Fibroblast of lung (primary cell): Measurements from ENCODE around the gene SOCS1. TPM values are rescaled to one million over a fixed set of nuclear protein-coding genes. Genes with fewer than 3 reads are reported as not detected.

Experiments used
- DNase-seq, 2 donors: peaks; one replicate each; pipeline versions ENCODE4 v3.0.0 to v3.0.0-alpha.2; 2010; ENCODE audit warnings: low read depth in 2 of 2
- H2AFZ ChIP-seq: 2 replicates; pipeline ENCODE4 v1.5.1; 2012; ENCODE audit warnings: low read length, control low read depth, inconsistent platforms
- H3K27ac ChIP-seq: 2 replicates; pipeline ENCODE4 v1.5.1; 2011; ENCODE audit warnings: low read length, control low read depth; ENCODE audit not compliant: insufficient read depth
- H3K27me3 ChIP-seq: 2 replicates; pipeline ENCODE4 v1.5.1; 2011; ENCODE audit warnings: mild to moderate bottlenecking, low read length; ENCODE audit not compliant: control insufficient read depth, insufficient read depth
- H3K36me3 ChIP-seq: 2 replicates; pipeline ENCODE4 v1.5.1; 2011; ENCODE audit warnings: low read length; ENCODE audit not compliant: control insufficient read depth, insufficient read depth
- H3K4me1 ChIP-seq: 2 replicates; pipeline ENCODE4 v1.5.1; 2011; ENCODE audit warnings: low read length; ENCODE audit not compliant: control insufficient read depth, insufficient read depth; ENCODE audit errors: extremely low read depth
- H3K4me2 ChIP-seq: 2 replicates; pipeline ENCODE4 v1.5.1; 2011; ENCODE audit warnings: low read length, control low read depth; ENCODE audit not compliant: insufficient read depth; ENCODE audit errors: extremely low read depth
- H3K4me3 ChIP-seq, 4 experiments: fragments of 200-600 bp in 1 of 4; sonication (generic) in 1 of 4; replicated peaks in 1 of 4; 2 replicates each; pipeline ENCODE4 v1.5.1; 2011 to 2016; ENCODE audit warnings: low read length in 4 of 4, low read depth in 3 of 4, mild to moderate bottlenecking in 3 of 4, control low read depth in 2 of 4, inconsistent platforms in 1 of 4, mixed read lengths in 1 of 4; ENCODE audit not compliant: insufficient read depth in 1 of 4; ENCODE audit errors: control extremely low read depth in 1 of 4
- H3K79me2 ChIP-seq: 2 replicates; pipeline ENCODE4 v1.5.1; 2012; ENCODE audit warnings: mild to moderate bottlenecking, low read length, inconsistent platforms; ENCODE audit not compliant: control insufficient read depth, insufficient read depth
- H3K9ac ChIP-seq: 2 replicates; pipeline ENCODE4 v1.5.1; 2011; ENCODE audit warnings: mild to moderate bottlenecking, low read length, control low read depth; ENCODE audit not compliant: insufficient read depth
- H3K9me3 ChIP-seq: 2 replicates; pipeline ENCODE4 v1.5.1; 2012; ENCODE audit warnings: low read depth, low read length; ENCODE audit not compliant: control insufficient read depth, insufficient read depth
- H4K20me1 ChIP-seq: 2 replicates; pipeline ENCODE4 v1.5.1; 2011; ENCODE audit warnings: low read length; ENCODE audit not compliant: control insufficient read depth, insufficient read depth; ENCODE audit errors: extremely low read depth
- EZH2 ChIP-seq: IDR thresholded peaks from 2 replicates; pipeline ENCODE4 v1.5.1; 2012; ENCODE audit warnings: low read length, control low read depth, mild to moderate bottlenecking; ENCODE audit errors: missing control alignments
- polyA plus RNA-seq, 2 donors: library from polyadenylated mRNA; depleted of rRNA in 1 of 2; stranded (reverse) in 1 of 2; unstranded in 1 of 2; fragments of >200 nt; gene quantifications; 2 replicates each; pipeline ENCODE4 v1.2.1, GENCODE V29; 2011 to 2012; ENCODE audit warnings: missing spikeins in 1 of 2
- total RNA-seq: library from RNA; depleted of rRNA; stranded (reverse); fragments of >200 nt; gene quantifications from 2 replicates; pipeline ENCODE4 v1.2.1, GENCODE V29; 2014
- TF ChIP-seq, protein P1 (sequence below), 2 donors: IDR thresholded peaks in 1 of 2; conservative IDR thresholded peaks in 1 of 2; 1 replicate in 1 of 2; 2 replicates in 1 of 2; pipeline ENCODE4 v1.5.1; 2011 to 2012; ENCODE audit warnings: low read length in 2 of 2, control low read depth in 1 of 2, inconsistent platforms in 1 of 2, low read depth in 1 of 2, mild to moderate bottlenecking in 1 of 2

The SOCS1 gene
- total and polyA plus RNA-seq, 2 donors (not counting 1 experiment from before 2014, with no cell fraction given) = 17.7 to 21.1 TPM

DNA sequence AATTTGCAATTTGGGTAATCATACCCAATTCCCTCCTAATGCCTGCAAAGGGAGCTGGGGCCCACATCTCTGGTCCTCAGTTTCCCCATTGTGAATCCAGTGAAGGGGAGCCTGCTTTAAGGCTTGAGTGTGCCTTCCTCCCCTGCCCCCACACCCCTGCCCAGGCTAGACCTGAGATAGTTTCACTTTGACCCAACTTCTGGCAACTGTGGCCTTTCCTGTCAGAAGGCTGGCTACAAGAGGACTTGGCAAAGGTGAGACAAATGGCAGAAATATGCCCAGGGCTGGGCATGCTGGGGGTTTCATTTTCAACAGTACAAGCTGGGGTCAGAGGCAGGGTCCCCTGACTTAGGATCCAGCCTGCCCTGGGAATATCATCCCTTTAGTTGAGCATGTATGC, 10.0 kb downstream of the SOCS1 start:
- Histone ChIP-seq H4K20me1 (no peaks in the 10 kb centered on the region), H2AFZ (no peak overlapping the region), H3K9ac (no peak overlapping the region), H3K36me3 (no peaks in the 10 kb centered on the region), H3K4me2 (no peak overlapping the region), H3K27ac (no peak overlapping the region), H3K4me3 (no peak overlapping the region), H3K27me3 (peaks cover 3% of the 10 kb centered on the region), H3K9me3 (no peaks in the 10 kb centered on the region), H3K4me1 (no peaks in the 10 kb centered on the region), H3K79me2 (no peaks in the 10 kb centered on the region)
- DNase-seq = no peak
- no peak for TF ChIP-seq EZH2
- TF ChIP-seq, protein P1, sequence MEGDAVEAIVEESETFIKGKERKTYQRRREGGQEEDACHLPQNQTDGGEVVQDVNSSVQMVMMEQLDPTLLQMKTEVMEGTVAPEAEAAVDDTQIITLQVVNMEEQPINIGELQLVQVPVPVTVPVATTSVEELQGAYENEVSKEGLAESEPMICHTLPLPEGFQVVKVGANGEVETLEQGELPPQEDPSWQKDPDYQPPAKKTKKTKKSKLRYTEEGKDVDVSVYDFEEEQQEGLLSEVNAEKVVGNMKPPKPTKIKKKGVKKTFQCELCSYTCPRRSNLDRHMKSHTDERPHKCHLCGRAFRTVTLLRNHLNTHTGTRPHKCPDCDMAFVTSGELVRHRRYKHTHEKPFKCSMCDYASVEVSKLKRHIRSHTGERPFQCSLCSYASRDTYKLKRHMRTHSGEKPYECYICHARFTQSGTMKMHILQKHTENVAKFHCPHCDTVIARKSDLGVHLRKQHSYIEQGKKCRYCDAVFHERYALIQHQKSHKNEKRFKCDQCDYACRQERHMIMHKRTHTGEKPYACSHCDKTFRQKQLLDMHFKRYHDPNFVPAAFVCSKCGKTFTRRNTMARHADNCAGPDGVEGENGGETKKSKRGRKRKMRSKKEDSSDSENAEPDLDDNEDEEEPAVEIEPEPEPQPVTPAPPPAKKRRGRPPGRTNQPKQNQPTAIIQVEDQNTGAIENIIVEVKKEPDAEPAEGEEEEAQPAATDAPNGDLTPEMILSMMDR (conservative IDR thresholded peaks at IDR 0.05 in 1 of 2, IDR thresholded peaks at IDR 0.05 in 1 of 2; ENCODE audit: low read depth in 1 of 2, low read length in 2 of 2) = no peak

DNA sequence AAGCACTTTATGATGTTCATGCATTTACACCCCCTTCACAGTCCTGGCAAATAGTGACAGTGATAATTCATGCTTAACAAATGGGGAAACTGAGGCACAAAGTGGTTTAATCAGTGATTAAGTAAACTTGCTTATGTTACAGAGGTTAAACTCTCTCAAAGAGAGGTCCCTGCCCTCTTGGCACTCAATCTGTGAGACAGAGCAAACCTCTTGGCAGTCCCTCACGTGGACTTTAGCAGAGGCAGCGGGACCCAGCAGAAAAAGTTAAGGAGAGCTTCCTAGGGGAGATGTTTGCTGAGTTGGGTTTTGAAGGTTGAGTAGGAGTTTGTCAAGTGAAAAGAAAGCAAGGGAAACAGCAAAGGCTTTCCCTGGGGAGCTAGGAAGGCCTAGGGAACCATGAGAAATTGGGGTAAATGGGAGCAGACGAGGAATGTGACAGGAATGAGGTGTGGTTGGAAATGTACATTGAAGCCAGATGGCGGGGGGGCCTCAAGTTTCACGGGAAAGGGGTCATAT, 10.7 kb downstream of the SOCS1 start:
- Histone ChIP-seq H3K27ac (no peak overlapping the region), H3K4me3 (no peak overlapping the region), H3K27me3 (peaks cover 3% of the 10 kb centered on the region), H3K9ac (no peak overlapping the region), H3K9me3 (no peaks in the 10 kb centered on the region), H3K4me1 (no peaks in the 10 kb centered on the region), H3K4me2 (no peak overlapping the region), H2AFZ (no peak overlapping the region), H3K79me2 (no peaks in the 10 kb centered on the region), H3K36me3 (no peaks in the 10 kb centered on the region), H4K20me1 (no peaks in the 10 kb centered on the region)
- no peak for DNase-seq
- TF ChIP-seq, protein P1 (conservative IDR thresholded peaks at IDR 0.05 in 1 of 2, IDR thresholded peaks at IDR 0.05 in 1 of 2; ENCODE audit: low read depth in 1 of 2, low read length in 2 of 2) = no peak
- TF ChIP-seq EZH2 = no peak

DNA sequence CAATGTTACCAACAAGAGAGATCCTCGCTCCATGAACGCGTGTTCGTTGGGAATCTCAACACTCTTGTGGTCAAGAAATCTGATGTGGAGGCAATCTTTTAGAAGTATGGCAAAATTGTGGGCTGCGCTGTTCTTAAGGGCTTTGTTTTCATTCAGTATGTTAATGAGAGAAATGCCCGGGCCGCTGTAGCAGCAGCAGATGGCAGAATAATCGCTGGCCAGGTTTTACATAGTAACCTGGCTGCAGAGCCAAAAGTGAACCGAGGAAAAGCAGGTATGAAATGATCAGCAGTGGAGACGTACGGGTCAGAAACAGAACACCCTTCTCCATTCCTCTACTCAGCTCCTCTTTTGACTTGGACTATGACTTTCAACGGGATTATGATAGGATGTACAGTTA, 13.3 kb downstream of the SOCS1 start:
- Histone ChIP-seq H3K4me2 (no peak overlapping the region), H3K27ac (no peak overlapping the region), H3K9ac (no peak overlapping the region), H3K4me3 (no peak overlapping the region), H3K9me3 (no peaks in the 10 kb centered on the region), H3K27me3 (peaks cover 3% of the 10 kb centered on the region), H3K36me3 (no peaks in the 10 kb centered on the region), H4K20me1 (no peaks in the 10 kb centered on the region), H3K79me2 (no peaks in the 10 kb centered on the region), H2AFZ (no peak overlapping the region), H3K4me1 (no peaks in the 10 kb centered on the region)
- TF ChIP-seq EZH2 = no peak
- TF ChIP-seq, protein P1 (conservative IDR thresholded peaks at IDR 0.05 in 1 of 2, IDR thresholded peaks at IDR 0.05 in 1 of 2; ENCODE audit: low read depth in 1 of 2, low read length in 2 of 2) = no peak
- no peak for DNase-seq
